Gastrocnemius medialis (tissue), 4 donors: ENCODE data around the gene KIF5A. TPM values are rescaled to one million over a fixed set of nuclear protein-coding genes. Genes with fewer than 3 reads are reported as not detected.

Experiments used
- ATAC-seq, 2 donors: fragments of 150-250 bp; one replicate each; pipeline ENCODE4 v1.9.1; 2016
- DNase-seq, 2 donors: peaks; one replicate each; pipeline ENCODE4 v3.0.0-alpha.2; 2019
- H3K27ac ChIP-seq, 4 donors: fragments of 200-600 bp; sonication (generic); 1 replicate in 1 of 4; 2 replicates in 3 of 4; pipeline ENCODE4 v1.5.1; 2016 to 2018; ENCODE audit warnings: mild to moderate bottlenecking in 2 of 4, moderate library complexity in 1 of 4
- H3K27me3 ChIP-seq, 3 donors: fragments of 200-600 bp; sonication (generic) in 2 of 3; 1 replicate in 1 of 3; 2 replicates in 2 of 3; pipeline versions ENCODE4 v1.5.1 to v1.6.0; 2016 to 2019; ENCODE audit warnings: mild to moderate bottlenecking in 1 of 3, moderate library complexity in 1 of 3
- H3K36me3 ChIP-seq, 2 donors: fragments of 200-600 bp; sonication (generic) in 1 of 2; one replicate each; pipeline ENCODE4 v1.5.1; 2017 to 2018
- H3K4me1 ChIP-seq, 2 donors: fragments of 200-600 bp; sonication (generic) in 1 of 2; one replicate each; pipeline ENCODE4 v1.5.1; 2016 to 2017; ENCODE audit warnings: mild to moderate bottlenecking in 2 of 2
- H3K4me3 ChIP-seq, 4 donors: fragments of 200-600 bp; sonication (generic) in 3 of 4; 1 replicate in 1 of 4; 2 replicates in 3 of 4; pipeline ENCODE4 v1.5.1; 2016 to 2019; ENCODE audit warnings: mild to moderate bottlenecking in 2 of 4
- H3K9me3 ChIP-seq, 3 donors: fragments of 200-600 bp; sonication (generic) in 2 of 3; 1 replicate in 1 of 3; 2 replicates in 2 of 3; pipeline ENCODE4 v1.5.1; 2016 to 2019
- POLR2A ChIP-seq, 2 donors: fragments of 450-650 bp; IDR thresholded peaks; one replicate each; pipeline ENCODE4 v1.6.1; 2017; ENCODE audit warnings: antibody characterized with exemption in 2 of 2, mild to moderate bottlenecking in 2 of 2, moderate library complexity in 2 of 2
- in situ Hi-C, 4 donors: fragments of 200-750 bp; cut with MboI; loops; one replicate each; pipeline versions ENCODE4 v1.15.0 to v1.8.0; 2017; ENCODE audit warnings: low sequenced_read_pairs in 4 of 4
- intact Hi-C: fragments of 100-400 bp; cut with DNase I; formaldehyde crosslinking; loops from one replicate; pipeline ENCODE4 v1.15.1; 2023; ENCODE audit warnings: low total_unique reads
- total RNA-seq, 4 donors: library from RNA; depleted of rRNA; stranded (reverse); fragments of >200 nt; gene quantifications; one replicate each; pipeline versions ENCODE4 v1.1.0 to v1.2.3, GENCODE V29; 2016
- TF ChIP-seq, protein P1 (sequence below), 5 experiments: fragments of 450-650 bp in 3 of 5; fragments of 200-600 bp in 2 of 5; sonication (generic) in 2 of 5; IDR thresholded peaks in 4 of 5; conservative IDR thresholded peaks in 1 of 5; 1 replicate in 4 of 5; 2 replicates in 1 of 5; pipeline ENCODE4 v1.5.1; 2016 to 2019; ENCODE audit warnings: antibody characterized with exemption in 5 of 5, mild to moderate bottlenecking in 3 of 5, moderate library complexity in 3 of 5

Gene KIF5A
- total RNA-seq, 4 donors from 2014 or later: 0.09 to 0.36 TPM; not detected in 2

DNA sequence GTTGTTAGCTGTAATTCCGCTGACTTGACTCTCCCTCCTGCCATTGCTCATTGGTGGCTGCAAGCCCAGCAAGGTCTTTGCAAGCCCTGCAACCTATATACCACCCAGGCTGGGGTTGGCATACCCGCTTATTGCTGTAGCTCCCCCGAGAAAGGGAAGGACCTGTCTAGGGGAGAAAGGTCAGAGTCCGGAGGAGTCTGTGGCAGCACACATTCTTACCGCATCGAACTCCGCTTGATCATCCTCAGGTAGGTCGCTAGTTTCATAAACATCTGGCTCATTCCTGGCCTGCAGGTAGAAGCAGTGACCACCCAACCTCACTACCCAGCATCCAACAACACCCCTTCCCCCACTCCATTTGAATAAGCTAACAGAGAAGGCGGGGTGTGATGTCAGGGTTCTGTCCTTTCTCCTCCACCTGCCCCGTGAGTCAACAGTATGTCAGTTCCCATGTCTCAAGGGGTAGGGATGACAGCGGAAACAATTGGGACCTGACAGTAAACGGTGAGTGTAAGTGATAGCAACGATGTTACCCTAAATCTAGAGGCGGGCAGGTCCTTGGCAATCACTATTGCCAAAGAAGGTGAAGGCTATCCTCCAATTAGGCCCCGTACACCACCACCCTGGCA lies 3.9 kb upstream of the KIF5A start:
- TF ChIP-seq, protein P1, sequence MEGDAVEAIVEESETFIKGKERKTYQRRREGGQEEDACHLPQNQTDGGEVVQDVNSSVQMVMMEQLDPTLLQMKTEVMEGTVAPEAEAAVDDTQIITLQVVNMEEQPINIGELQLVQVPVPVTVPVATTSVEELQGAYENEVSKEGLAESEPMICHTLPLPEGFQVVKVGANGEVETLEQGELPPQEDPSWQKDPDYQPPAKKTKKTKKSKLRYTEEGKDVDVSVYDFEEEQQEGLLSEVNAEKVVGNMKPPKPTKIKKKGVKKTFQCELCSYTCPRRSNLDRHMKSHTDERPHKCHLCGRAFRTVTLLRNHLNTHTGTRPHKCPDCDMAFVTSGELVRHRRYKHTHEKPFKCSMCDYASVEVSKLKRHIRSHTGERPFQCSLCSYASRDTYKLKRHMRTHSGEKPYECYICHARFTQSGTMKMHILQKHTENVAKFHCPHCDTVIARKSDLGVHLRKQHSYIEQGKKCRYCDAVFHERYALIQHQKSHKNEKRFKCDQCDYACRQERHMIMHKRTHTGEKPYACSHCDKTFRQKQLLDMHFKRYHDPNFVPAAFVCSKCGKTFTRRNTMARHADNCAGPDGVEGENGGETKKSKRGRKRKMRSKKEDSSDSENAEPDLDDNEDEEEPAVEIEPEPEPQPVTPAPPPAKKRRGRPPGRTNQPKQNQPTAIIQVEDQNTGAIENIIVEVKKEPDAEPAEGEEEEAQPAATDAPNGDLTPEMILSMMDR (IDR thresholded peaks at IDR 0.05 in 4 of 5, conservative IDR thresholded peaks at IDR 0.05 in 1 of 5): no peak
- no peak for TF ChIP-seq POLR2A (IDR thresholded peaks at IDR 0.05)
- ATAC-seq: peak; percentile 38 to 45
- intact Hi-C loops (loop anchor here (1.0 to 2.0 kb wide), 2 partner anchors 24 to 57 kb away; partner anchors contain the start of genes MARS1 and MBD6), in situ Hi-C loops (no loop called here)
- Histone ChIP-seq H3K4me3 (peak overlapping the region; percentile 76 to 95 (median 91)), H3K4me1 (peaks cover 18 to 19% of the 10 kb centered on the region in 2 donors), H3K9me3 (no peaks in the 10 kb centered on the region), H3K27ac (peak overlapping the region; percentile 87 to 94 (median 91)), H3K27me3 (peaks cover 17 to 26% (median 21%) of the 10 kb centered on the region in 3 donors), H3K36me3 (peaks cover 0 to 18% of the 10 kb centered on the region in 2 donors)
- peak in 1 of 2 donors; percentile 75 for DNase-seq

DNA sequence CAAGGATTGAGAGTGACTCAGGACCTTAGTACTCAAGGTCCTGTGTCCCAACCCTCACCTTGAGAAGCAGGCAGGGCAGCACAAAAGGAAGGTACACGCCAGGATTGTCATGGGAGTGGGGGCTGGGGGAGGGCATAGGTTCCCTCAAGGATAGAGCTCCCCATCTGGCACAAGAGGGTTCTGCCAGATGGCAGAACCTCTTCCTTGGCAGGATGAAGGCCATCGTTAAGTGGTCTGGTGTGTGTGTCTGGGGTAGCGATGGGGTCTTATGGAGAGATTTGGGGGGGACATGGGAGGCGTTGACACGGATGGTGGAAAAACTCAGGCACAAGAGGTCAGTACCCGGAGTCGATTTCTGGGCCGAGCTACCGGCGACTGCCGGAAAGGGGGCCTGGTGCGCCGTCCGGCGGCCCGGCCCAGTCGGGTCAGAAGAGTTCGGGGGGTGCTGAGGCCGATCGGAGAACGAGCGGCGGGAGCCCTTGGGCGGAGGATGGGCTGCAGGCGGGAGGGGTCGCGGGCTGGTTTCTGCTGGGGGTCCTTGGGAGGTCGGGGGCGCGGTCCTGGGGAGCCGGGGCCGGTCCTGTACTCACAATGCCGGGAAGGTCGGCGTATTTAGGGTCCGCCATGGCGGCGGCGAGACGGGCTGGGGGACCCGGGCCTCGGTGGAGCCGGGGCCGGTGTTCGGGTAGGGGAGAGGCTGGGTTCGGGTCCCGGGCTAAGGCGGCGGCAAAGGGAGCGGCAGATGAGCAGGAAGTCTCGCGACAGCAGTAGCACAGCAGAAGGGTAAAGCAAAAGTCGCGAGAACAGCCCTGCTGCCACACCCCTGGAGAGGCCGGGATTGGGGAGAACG lies 3.2 kb upstream of the KIF5A start, which contains the start of gene DCTN2:
Gene DCTN2 (minus strand): TSS at position 755 of the 850 bp plus-strand sequence. CDS start 129 bp downstream, at position 626.
- DNase-seq (peak; percentile 96 to 97), ATAC-seq (peak; percentile 95 to 98)
- in situ Hi-C loops (no loop called here), intact Hi-C loops (loop anchor here (1.0 to 2.0 kb wide), 2 partner anchors 24 to 58 kb away; partner anchors contain the start of genes MARS1 and MBD6)
- peak within 1 kb of the TSS; percentile 76 to 95 (median 91) for H3K4me3 ChIP-seq
- peaks cover 18 to 31% (median 21%) of the 10 kb centered on the region in 3 donors for H3K27me3 ChIP-seq
- no peaks in the 10 kb centered on the region for H3K9me3 ChIP-seq
- peaks cover 18 to 19% of the 10 kb centered on the region in 2 donors for H3K4me1 ChIP-seq
- H3K27ac ChIP-seq: peak within 1 kb of the TSS; percentile 87 to 94 (median 91)
- TF ChIP-seq POLR2A (IDR thresholded peaks at IDR 0.05): peak; percentile 48 to 57
- TF ChIP-seq, protein P1 (IDR thresholded peaks at IDR 0.05 in 4 of 5, conservative IDR thresholded peaks at IDR 0.05 in 1 of 5): peak in 1 of 5 experiments; percentile 11
- H3K36me3 ChIP-seq: peaks cover 0 to 12% of the 10 kb centered on the region in 2 donors

DNA sequence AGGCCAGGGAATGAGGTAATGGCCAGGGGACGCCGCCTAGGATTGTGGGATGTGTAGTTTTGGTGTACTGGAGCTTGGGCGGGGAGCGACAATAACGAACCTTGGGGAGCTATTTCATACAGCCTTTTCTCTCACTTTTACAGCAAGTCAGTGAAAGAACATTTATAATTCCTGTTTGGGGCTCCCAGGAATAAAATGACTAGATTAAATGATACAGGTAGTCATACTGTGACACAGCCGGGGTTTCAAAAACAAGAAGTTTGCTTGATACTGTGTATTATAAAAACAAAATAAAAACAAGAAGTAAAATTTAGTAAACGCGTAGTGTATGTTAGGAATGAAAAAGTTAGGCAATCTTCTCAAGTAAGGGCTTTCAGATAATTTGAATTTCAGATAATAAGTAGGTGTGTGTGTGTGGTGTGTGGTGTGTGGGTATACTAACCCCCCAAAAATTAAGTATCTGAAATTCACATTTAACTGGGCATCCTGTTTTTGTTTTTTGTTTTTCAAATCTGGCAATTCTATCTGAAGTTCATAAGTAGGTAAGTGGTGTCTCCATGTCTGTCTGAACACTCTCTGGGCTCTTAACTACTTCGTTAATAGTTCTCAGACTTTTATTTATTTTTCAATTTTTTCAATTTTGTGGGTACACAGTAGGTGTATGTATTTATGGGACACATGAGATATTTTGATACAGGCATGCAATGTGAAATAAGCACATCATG lies 2.4 kb upstream of the KIF5A start:
- in situ Hi-C loops: no loop called here
- Histone ChIP-seq H3K27me3 (peaks cover 18 to 31% (median 21%) of the 10 kb centered on the region in 3 donors), H3K36me3 (peaks cover 0 to 4% of the 10 kb centered on the region in 2 donors), H3K27ac (peak overlapping the region; percentile 87 to 94 (median 91)), H3K4me3 (peak overlapping the region; percentile 38 to 95 (median 91)), H3K4me1 (peaks cover 18 to 19% of the 10 kb centered on the region in 2 donors), H3K9me3 (no peaks in the 10 kb centered on the region)
- ATAC-seq (peak in 1 of 2 donors; percentile 0), DNase-seq (no peak)
- TF ChIP-seq, protein P1 (IDR thresholded peaks at IDR 0.05 in 4 of 5, conservative IDR thresholded peaks at IDR 0.05 in 1 of 5): no peak
- no peak for TF ChIP-seq POLR2A (IDR thresholded peaks at IDR 0.05)
- intact Hi-C loops: loop anchor here (2.0 kb wide), 1 partner anchor 59 kb away; the partner anchor contains the start of gene MARS1

DNA sequence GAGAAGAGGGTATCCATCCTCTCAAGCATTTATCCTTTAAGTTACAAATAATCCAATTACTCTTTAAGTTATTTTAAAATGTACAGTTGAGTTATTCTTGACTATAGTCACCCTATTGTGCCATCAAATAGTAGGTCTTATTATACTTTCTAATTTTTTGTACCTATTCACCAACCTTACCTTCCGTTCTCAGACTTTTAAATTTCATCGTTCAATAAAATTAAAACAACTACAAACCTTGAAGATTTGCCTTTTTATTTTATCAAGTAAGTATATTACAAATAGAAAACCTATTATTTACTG lies 1.9 kb upstream of the KIF5A start:
- H3K36me3 ChIP-seq: no peaks in the 10 kb centered on the region
- intact Hi-C loops: no loop called here
- peaks cover 18 to 31% (median 21%) of the 10 kb centered on the region in 3 donors for H3K27me3 ChIP-seq
- TF ChIP-seq POLR2A (IDR thresholded peaks at IDR 0.05): no peak
- TF ChIP-seq, protein P1 (IDR thresholded peaks at IDR 0.05 in 4 of 5, conservative IDR thresholded peaks at IDR 0.05 in 1 of 5): no peak
- H3K9me3 ChIP-seq: no peaks in the 10 kb centered on the region
- DNase-seq: no peak
- no peak overlapping the region for H3K27ac ChIP-seq
- no peak for ATAC-seq
- H3K4me1 ChIP-seq: peaks cover 18 to 19% of the 10 kb centered on the region in 2 donors
- no peak overlapping the region for H3K4me3 ChIP-seq
- in situ Hi-C loops: no loop called here
